OCI-LY1 (cell line): ENCODE results near the gene MFAP1.

Experiments used
- EZH2 ChIP-seq: fragments of 200-600 bp; sonication (generic), shearing (Covaris generic); IDR thresholded peaks from 2 replicates; pipeline ENCODE4 v1.8.0; 2017; ENCODE audit warnings: borderline replicate concordance, mixed run types, mild to moderate bottlenecking, antibody characterized with exemption, low read length, moderate library complexity, mixed read lengths
- TF ChIP-seq, protein P1 (sequence below): fragments of 200-600 bp; sonication (generic), shearing (Covaris generic); IDR thresholded peaks from 2 replicates; pipeline ENCODE4 v1.5.1; 2017; ENCODE audit warnings: mild to moderate bottlenecking, antibody characterized with exemption, low read length, moderate library complexity, mixed read lengths

- TF ChIP-seq, protein P1, sequence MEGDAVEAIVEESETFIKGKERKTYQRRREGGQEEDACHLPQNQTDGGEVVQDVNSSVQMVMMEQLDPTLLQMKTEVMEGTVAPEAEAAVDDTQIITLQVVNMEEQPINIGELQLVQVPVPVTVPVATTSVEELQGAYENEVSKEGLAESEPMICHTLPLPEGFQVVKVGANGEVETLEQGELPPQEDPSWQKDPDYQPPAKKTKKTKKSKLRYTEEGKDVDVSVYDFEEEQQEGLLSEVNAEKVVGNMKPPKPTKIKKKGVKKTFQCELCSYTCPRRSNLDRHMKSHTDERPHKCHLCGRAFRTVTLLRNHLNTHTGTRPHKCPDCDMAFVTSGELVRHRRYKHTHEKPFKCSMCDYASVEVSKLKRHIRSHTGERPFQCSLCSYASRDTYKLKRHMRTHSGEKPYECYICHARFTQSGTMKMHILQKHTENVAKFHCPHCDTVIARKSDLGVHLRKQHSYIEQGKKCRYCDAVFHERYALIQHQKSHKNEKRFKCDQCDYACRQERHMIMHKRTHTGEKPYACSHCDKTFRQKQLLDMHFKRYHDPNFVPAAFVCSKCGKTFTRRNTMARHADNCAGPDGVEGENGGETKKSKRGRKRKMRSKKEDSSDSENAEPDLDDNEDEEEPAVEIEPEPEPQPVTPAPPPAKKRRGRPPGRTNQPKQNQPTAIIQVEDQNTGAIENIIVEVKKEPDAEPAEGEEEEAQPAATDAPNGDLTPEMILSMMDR = no peak
- TF ChIP-seq EZH2 = no peak
These were observed 48.3 kb downstream of the MFAP1 start for GRCh38 chr15:43776101-43776717.
